ENCODE results near the gene RAET1G. TPM values are rescaled to one million over a fixed set of nuclear protein-coding genes. Genes with fewer than 3 reads are reported as not detected.
A peak's percentile ranks its signal among the peaks of the same experiment; 100 is the strongest.

RAET1G gene
- total and polyA plus RNA-seq, 9 of the 15 experiments (the other 6 are each of a cell fraction or from before 2014, with no cell fraction given): 0.11 TPM; not detected in 8

GRCh38 chr6:149869275-149869892, 53.5 kb downstream of the RAET1G start (continued):
- peak; percentile 48; the same call in 1 of the 2 replicates for TF ChIP-seq MGA (IDR thresholded peaks at IDR 0.05)
- TF ChIP-seq L3MBTL2 (IDR thresholded peaks at IDR 0.05): peak; percentile 59
- 0 out of 2 replicates have a peak, but pooled peaks have one; percentile 5 for TF ChIP-seq PTRF (tag; IDR thresholded peaks at IDR 0.05)
- TF ChIP-seq ZNF232 (CRISPR knock-in tag; IDR thresholded peaks at IDR 0.05): no peak
- 0 out of 2 replicates have a peak, but pooled peaks have one; percentile 27 for TF ChIP-seq EP400 (IDR thresholded peaks at IDR 0.05)
- peak; percentile 35; the same call in 1 of the 2 replicates for TF ChIP-seq EHMT2 (IDR thresholded peaks at IDR 0.05)
- peak; percentile 59 for TF ChIP-seq ARID1B (IDR thresholded peaks at IDR 0.05)
- peak; percentile 77 for TF ChIP-seq NFE2 (IDR thresholded peaks at IDR 0.05; ENCODE audit: low read depth)
- TF ChIP-seq ARNT (IDR thresholded peaks at IDR 0.05): 0 out of 4 replicates have a peak, but pooled peaks of 1 of the 2 experiments have one; percentile 17
- TF ChIP-seq FOXA3 (CRISPR knock-in tag; conservative IDR thresholded peaks at IDR 0.05 in 1 of 2, IDR thresholded peaks at IDR 0.05 in 1 of 2): peak; percentile 56 to 90; a peak in 3 of 4 replicates
- 0 out of 4 replicates have a peak, but pooled peaks of 1 of the 2 experiments have one; percentile 27 for TF ChIP-seq TBL1XR1 (IDR thresholded peaks at IDR 0.05; ENCODE audit: low read length in 2 of 2)
- TF ChIP-seq BRD4 (IDR thresholded peaks at IDR 0.05): peak; percentile 42; the same call in 1 of the 2 replicates
- TF ChIP-seq SMAD4 (CRISPR knock-in tag; conservative IDR thresholded peaks at IDR 0.05): no peak
- no peak for TF ChIP-seq CAMTA2 (CRISPR knock-in tag; conservative IDR thresholded peaks at IDR 0.05)
- TF ChIP-seq CTBP1 (IDR thresholded peaks at IDR 0.05; ENCODE audit: borderline replicate concordance): no peak
- peak; percentile 70 for TF ChIP-seq MAFF (IDR thresholded peaks at IDR 0.05; ENCODE audit: low read length)
- peak; percentile 40; the same call in 1 of the 2 replicates for TF ChIP-seq C11orf30 (IDR thresholded peaks at IDR 0.05; ENCODE audit: low read depth)
- TF ChIP-seq MAFG (tag; conservative IDR thresholded peaks at IDR 0.05): peak; percentile 41; the same call in 1 of the 2 replicates
- peak; percentile 76 for TF ChIP-seq DPF2 (IDR thresholded peaks at IDR 0.05)
